ENCODE results near the gene TYSND1. TPM values are rescaled to one million over a fixed set of nuclear protein-coding genes. Genes with fewer than 3 reads are reported as not detected.

The TYSND1 gene
- total and polyA plus RNA-seq, 2 of the 13 experiments (the other 11 are each of a cell fraction or from before 2014, with no cell fraction given), result 3.3 to 8.9 TPM

DNA sequence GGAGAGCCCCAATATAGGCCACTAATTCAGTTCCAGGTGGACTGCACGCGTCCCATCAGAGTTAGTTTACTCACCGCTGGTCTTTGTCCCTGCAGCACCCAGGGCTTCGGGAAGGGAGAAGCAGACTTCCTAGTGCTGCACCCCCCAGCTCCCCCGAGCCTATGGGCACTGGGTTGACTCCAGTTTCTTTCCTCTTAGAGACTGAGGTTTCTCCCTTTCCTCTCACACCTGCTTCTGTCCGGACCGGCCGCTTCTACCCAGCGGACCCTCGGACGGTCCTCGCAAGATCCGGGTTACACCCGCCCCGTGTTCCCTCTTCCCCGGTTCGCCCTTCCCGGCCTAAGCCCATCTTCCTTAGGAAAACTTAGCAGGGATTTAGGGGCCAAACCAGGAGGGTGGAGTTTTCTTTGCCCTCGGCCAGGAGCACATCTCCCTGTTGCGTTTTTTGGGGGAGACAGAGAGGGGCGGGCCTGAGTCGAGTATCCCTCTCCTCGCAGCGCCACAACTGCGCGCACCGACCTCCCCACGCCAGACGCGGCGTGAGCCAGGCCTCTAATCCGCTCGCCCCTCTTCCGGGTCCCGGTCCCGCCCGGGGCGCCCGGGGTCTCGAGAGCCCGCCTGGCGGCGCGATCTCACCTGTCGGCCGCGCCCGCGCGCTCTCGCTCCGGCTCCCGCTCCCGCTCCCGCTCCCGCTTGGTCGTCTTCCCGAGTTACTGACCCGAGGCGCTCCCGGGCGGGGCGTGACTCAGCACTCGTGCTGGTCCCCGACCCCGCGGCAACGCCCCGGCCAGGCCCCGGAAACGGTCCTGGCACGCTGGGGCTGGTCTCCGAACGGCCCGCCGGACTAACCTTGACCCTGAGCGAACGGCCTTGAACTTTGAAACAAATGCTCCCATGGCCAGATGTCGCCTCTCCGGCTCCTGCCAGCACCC is 14.1 kb downstream of the TYSND1 start, which contains the start of gene AIFM2 (continued):
- TF ChIP-seq, protein P1, sequence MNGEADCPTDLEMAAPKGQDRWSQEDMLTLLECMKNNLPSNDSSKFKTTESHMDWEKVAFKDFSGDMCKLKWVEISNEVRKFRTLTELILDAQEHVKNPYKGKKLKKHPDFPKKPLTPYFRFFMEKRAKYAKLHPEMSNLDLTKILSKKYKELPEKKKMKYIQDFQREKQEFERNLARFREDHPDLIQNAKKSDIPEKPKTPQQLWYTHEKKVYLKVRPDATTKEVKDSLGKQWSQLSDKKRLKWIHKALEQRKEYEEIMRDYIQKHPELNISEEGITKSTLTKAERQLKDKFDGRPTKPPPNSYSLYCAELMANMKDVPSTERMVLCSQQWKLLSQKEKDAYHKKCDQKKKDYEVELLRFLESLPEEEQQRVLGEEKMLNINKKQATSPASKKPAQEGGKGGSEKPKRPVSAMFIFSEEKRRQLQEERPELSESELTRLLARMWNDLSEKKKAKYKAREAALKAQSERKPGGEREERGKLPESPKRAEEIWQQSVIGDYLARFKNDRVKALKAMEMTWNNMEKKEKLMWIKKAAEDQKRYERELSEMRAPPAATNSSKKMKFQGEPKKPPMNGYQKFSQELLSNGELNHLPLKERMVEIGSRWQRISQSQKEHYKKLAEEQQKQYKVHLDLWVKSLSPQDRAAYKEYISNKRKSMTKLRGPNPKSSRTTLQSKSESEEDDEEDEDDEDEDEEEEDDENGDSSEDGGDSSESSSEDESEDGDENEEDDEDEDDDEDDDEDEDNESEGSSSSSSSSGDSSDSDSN (CRISPR knock-in tag; IDR thresholded peaks at IDR 0.05), result peak; percentile 68; the same call in 1 of the 2 replicates
- TF ChIP-seq KAT7 (CRISPR knock-in tag; IDR thresholded peaks at IDR 0.05; ENCODE audit: borderline replicate concordance) (peak; percentile 60; the same call in 1 of the 2 replicates), ZNF143 (CRISPR knock-in tag; IDR thresholded peaks at IDR 0.05) (peak; percentile 51), ZSCAN12 (CRISPR knock-in tag; IDR thresholded peaks at IDR 0.05) (no peak), CREM (IDR thresholded peaks at IDR 0.05) (peak; percentile 44), CREM (CRISPR knock-in tag; IDR thresholded peaks at IDR 0.05) (no peak), MAF1 (CRISPR knock-in tag; IDR thresholded peaks at IDR 0.05; ENCODE audit: borderline replicate concordance) (0 out of 2 replicates have a peak, but pooled peaks have one; percentile 47), ZNF615 (CRISPR knock-in tag; IDR thresholded peaks at IDR 0.05; ENCODE audit: borderline replicate concordance) (no peak), ZNF333 (CRISPR knock-in tag; IDR thresholded peaks at IDR 0.05; ENCODE audit: borderline replicate concordance) (no peak), HNRNPLL (IDR thresholded peaks at IDR 0.05; ENCODE audit: low read depth, low read length, poor library complexity, severe bottlenecking) (no peak), FOXO1 (CRISPR knock-in tag; IDR thresholded peaks at IDR 0.05) (peak; percentile 67; the same call in 1 of the 2 replicates), ARNT2 (CRISPR knock-in tag; IDR thresholded peaks at IDR 0.05; ENCODE audit: low read depth) (peak; percentile 86), HDAC1 (CRISPR knock-in tag; IDR thresholded peaks at IDR 0.05) (peak; percentile 98), ONECUT2 (CRISPR knock-in tag; IDR thresholded peaks at IDR 0.05) (no peak), SRSF4 (IDR thresholded peaks at IDR 0.05; ENCODE audit: low read depth, low read length, poor library complexity, severe bottlenecking) (no peak), EHMT2 (IDR thresholded peaks at IDR 0.05; ENCODE audit: borderline replicate concordance, low read depth, low read length) (no peak), MED8 (CRISPR knock-in tag; IDR thresholded peaks at IDR 0.05; ENCODE audit: insufficient replicate concordance) (peak; percentile 9), ZNF572 (CRISPR knock-in tag; IDR thresholded peaks at IDR 0.05) (no peak), KAT2B (IDR thresholded peaks at IDR 0.05; ENCODE audit: borderline replicate concordance, low read depth, low read length) (no peak), TRIM24 (CRISPR knock-in tag; IDR thresholded peaks at IDR 0.05) (no peak)
- TF ChIP-seq, protein P2, sequence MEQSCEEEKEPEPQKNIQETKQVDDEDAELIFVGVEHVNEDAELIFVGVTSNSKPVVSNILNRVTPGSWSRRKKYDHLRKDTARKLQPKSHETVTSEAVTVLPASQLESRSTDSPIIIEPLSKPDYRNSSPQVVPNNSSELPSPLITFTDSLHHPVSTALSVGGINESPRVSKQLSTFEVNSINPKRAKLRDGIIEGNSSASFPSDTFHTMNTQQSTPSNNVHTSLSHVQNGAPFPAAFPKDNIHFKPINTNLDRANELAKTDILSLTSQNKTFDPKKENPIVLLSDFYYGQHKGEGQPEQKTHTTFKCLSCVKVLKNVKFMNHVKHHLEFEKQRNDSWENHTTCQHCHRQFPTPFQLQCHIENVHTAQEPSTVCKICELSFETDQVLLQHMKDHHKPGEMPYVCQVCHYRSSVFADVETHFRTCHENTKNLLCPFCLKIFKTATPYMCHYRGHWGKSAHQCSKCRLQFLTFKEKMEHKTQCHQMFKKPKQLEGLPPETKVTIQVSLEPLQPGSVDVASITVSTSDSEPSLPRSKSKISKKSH (CRISPR knock-in tag; IDR thresholded peaks at IDR 0.05; ENCODE audit: borderline replicate concordance), result no peak; the same call in 1 of the 2 replicates
- TF ChIP-seq, protein P3, sequence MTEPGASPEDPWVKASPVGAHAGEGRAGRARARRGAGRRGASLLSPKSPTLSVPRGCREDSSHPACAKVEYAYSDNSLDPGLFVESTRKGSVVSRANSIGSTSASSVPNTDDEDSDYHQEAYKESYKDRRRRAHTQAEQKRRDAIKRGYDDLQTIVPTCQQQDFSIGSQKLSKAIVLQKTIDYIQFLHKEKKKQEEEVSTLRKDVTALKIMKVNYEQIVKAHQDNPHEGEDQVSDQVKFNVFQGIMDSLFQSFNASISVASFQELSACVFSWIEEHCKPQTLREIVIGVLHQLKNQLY (CRISPR knock-in tag; IDR thresholded peaks at IDR 0.05), result peak; percentile 85
- TF ChIP-seq, protein P4, sequence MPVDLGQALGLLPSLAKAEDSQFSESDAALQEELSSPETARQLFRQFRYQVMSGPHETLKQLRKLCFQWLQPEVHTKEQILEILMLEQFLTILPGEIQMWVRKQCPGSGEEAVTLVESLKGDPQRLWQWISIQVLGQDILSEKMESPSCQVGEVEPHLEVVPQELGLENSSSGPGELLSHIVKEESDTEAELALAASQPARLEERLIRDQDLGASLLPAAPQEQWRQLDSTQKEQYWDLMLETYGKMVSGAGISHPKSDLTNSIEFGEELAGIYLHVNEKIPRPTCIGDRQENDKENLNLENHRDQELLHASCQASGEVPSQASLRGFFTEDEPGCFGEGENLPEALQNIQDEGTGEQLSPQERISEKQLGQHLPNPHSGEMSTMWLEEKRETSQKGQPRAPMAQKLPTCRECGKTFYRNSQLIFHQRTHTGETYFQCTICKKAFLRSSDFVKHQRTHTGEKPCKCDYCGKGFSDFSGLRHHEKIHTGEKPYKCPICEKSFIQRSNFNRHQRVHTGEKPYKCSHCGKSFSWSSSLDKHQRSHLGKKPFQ (CRISPR knock-in tag; IDR thresholded peaks at IDR 0.05; ENCODE audit: insufficient replicate concordance), result peak; percentile 77

Data from HepG2 (cell line).